Measurements from ENCODE around the gene ABCC4.

The ABCC4 gene

GRCh38 chr13:95035311-95036109, 265.7 kb downstream of the ABCC4 start:
- no peak for DNase-seq

GRCh38 chr13:95033890-95034289, 267.4 kb downstream of the ABCC4 start:
- DNase-seq, result no peak

GRCh38 chr13:95032121-95032520, 269.1 kb downstream of the ABCC4 start:
- no peak for DNase-seq

DNA sequence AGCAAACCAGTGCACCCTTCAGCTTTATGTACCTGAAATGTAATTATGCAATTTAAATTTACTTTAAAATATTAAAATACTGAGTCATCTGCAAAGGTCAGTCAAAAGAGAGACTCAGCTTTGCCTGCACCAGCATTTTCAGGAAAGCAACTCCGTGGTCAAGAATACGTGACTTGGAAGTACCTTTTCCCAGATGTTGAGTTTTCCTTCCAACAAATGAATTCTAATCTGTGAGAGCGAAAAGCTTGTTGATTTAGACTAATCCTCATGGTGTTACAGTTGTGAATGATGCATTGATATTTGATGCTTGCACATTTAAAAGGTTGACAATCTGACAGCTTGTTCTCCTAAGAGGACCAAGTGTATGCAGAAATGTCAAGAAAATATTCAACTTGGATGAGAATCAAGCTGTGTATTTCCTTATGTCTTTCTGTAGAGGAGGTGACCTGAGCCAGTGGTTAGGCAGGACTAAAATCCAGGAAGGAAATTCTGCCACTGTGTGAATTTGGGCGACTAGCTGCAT, 270.4 kb downstream of the ABCC4 start:
- DNase-seq, result no peak

DNA sequence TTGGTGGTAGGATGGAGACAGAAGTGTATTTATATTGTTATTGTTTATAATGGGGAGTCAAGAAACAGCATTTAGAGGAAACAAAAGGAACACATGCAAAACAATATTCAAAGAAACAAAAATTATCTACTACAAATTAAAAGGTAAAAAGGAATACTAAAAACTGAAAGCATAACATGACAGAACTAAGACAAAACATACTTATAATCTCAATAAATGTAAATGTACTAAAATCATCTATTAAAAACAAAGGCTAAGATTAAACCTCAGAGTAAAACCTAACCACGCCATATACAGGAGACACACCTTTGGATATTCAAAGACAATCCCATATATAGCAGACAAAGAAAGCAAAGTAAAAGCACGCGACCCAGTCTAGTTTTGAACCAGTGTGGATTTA, 273.6 kb downstream of the ABCC4 start:
- no peak for DNase-seq

DNA sequence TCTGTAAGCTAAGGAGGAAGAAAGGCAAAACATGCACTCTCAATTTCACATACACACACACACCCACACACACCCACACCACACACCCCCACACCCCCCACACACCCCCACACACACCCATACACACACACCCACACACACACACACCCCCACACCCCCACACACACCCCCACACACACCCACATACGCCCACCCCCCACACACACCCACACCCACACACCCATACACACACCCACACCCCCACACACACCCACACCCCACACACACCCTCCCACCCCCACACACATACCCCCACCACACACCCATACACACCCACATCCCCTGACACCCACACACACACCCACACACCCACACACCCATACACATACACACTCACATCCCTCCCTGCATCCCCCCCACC, 276.1 kb downstream of the ABCC4 start:
- no peak for DNase-seq

DNA sequence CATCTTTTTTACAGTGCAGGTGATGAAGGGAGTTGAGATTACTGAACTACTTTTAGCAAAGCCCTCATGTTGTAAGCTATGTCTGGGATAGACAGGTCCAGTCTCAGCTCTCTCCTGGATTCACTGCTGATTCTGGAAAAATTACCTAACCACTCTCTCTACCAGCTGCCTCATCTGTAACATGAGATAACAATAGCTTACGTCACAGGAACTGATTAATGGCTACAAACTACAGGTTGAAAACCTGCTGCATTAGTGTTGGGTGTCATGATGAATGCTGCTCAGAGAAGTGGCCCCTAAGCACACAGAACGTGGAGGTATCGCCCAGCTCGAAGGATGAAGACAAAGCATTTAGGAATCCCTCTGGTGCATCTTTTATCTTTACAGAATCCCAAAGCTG, 277.8 kb downstream of the ABCC4 start:
- DNase-seq, result no peak

DNA sequence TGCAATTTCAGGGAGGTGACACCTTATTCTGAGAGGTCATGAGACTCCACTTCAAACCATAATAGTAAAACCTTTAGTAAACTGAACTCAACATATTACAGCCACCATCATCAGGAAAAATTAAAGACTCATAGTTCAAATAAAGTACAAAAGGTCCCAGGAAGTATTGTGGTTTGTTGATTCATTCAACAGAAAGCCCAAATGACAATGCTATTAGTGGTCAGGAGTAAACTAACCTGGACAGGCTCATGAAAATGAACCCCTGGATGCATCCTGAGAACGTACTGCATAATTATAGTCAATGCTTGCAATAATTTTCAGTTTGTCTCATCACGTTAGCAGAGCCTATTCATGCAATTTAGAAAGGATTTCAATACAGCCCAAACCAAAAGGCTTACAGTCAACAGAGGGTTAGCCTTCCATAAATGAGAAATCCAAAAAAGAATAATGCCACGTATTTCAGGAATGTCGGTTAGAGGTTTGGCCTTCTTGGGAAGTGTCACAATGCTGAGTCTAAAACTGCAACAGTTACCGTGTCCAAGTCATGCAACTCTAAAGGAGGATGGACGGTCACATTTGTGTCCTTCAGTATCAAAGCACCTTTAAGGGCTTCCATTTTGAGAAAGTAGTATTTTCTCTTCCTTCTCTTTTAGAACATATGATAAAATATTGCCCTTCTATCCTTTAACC, 280.8 kb downstream of the ABCC4 start:
- no peak for DNase-seq

DNA sequence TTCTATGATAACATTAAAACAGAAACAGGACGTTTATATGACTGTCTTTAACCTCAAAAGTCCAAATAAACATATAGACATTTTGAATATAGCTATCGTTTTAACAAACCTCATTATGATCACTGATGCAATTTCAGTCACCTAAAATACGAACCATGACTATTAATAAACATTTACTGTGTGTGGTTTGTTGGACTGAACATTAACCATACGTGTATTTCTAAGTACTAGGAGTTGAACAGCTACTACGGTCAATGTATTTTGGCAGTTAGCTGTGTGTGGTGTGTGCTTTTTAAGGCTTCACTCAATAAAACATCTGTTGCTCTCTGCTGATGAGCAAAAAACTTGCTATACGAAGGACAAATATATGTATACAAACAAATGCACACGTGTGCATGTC, 281.4 kb downstream of the ABCC4 start:
- DNase-seq, result no peak

DNA sequence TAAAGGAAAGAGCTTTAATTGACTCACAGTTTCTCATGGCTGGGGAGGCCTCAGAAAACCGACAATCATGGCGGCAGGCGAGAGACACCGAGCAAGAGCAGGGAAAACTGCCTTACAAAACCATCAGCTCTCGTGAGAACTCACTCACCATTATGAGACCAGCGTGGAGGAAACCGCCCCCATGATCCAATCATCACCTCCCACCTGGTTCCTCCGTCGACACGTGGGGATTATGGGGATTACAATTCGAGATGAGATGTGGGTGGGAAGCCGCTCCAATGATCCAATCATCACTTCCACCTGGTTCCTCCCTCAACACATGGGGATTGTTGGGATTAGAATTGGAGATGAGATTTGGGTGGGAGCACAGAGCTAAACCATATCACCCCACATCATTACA, 293.9 kb downstream of the ABCC4 start:
- DNase-seq, result no peak

GRCh38 chr13:95005300-95005699, 296.0 kb downstream of the ABCC4 start:
- DNase-seq, result no peak

DNA sequence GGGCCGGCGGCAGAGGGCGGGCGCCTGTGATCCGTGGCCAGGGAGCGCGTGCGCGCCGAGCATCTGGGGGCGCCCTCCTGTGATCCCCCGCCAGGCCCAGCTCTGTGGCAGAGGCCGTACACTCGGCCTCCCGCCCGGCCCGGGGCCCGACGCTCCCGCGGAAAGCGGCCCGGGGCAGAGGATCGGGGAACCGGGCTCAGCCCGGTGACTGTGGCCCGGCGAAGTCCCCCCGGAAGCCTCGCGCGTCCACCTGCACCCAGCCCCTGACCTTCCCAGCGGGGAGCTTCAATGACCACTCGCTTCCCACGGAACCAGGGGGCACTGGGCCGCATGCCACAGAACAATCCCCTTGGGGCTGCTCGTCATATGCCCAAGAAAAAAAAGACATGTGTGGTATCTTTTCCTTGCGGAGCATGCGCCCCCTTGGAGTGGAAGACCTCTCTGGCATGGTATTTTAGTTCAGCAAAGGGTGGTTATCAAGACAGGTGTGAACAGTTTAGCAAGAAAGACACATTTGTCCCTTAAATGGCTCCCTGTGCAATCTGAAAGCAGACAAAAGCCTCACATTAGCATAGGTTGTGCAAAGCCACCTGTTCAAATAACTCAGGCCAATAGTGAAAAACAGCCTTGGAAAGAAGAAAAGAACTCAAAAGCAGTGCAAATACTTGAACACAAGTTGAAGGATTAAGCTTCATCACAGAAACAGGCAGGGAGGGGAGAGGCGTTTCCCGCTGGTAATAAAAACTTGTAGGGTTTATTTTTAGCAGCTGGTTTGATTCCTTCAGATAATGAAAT, 298.0 kb downstream of the ABCC4 start:
- no peak for DNase-seq

DNA sequence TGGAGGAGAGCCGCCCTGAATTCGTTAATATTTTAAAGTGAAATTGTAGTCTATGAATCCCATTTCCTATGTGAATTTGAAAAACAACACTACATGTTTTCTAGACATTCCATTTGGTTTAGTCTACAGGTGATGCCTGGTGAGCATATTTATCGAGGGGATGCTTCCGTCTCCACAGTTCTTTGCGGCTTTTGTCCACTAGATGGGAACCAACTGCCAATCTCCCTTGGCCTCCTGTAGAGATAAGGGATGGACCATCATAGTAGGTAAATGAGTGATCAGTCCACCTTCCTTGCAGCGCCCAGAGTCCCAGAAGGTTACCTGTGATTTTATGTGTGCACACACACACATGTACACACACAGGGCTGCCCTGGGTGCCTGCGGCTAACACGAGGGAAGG, 299.1 kb downstream of the ABCC4 start:
- DNase-seq, result no peak

GRCh38 chr13:94999871-95000270, 301.4 kb downstream of the ABCC4 start:
- DNase-seq, result no peak

GRCh38 chr13:94997126-94997525, 304.1 kb downstream of the ABCC4 start:
- no peak for DNase-seq

GRCh38 chr13:94996445-94996844, 304.8 kb downstream of the ABCC4 start:
- no peak for DNase-seq

- no peak for DNase-seq
These were observed 306.7 kb downstream of the ABCC4 start for GRCh38 chr13:94994506-94994905.

- no peak for DNase-seq
These were observed 307.6 kb downstream of the ABCC4 start for GRCh38 chr13:94993616-94994015.

DNA sequence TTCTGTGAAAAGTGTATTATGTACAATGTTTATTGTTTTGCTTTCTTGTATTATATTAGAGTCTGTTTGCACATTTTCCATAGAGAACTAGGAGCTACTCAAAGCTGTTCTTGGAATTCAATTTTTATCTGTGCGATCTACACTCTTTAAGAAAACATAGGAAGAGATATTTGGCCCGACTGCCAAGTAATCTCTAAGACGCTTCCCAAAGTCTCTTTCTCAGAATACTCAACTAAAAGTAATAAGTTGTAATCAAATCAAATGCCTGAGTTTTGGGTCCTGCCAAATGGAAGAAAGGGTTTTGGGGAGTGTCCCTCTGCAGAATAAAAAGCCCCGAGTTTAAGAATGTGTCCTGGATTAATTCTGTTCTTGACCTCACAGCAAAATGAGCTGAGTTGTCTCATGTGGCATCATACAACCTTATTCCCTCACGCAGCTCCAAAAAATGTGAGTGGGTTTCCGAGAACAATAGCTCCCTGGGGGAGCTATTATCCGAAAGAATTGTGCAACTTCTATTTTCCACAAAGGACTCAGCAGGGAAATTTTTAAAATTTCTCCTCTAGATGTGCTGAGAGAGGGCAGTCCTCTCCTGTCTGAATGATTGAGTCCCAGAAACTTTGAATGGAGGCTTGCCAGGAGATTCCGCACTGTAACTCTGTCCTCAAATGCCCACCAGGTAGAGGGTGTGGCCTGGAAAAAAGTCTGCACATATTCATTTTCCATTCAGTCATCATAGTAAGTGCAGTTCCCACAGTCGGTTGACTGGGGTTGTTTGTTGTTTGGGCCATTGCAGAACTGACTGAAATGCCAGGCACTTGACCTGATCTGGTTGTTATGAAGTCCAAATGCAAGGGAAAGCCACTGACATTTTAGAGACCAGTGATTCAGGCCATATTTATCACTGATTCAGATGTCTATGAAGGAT, 309.0 kb downstream of the ABCC4 start:
- DNase-seq, result no peak

DNA sequence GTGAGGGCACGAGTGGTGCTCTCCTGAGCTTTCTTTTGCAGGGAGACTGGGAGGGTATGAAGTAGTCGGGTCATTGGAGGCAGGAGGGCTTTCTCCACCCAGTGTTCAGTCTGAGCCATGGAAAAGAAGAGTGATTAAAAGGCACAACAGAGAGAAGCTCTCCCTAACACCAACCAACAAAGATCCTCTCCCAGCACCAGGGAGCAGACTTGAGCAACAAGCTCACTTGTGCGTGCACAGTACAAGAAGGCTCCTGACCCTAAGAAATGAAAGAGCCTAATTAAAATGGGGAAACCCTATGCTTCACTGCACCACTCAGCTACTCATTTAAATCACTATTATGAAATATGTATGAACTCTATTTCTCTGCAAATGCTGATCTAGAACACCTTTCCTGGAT, 312.6 kb downstream of the ABCC4 start:
- DNase-seq, result no peak

DNA sequence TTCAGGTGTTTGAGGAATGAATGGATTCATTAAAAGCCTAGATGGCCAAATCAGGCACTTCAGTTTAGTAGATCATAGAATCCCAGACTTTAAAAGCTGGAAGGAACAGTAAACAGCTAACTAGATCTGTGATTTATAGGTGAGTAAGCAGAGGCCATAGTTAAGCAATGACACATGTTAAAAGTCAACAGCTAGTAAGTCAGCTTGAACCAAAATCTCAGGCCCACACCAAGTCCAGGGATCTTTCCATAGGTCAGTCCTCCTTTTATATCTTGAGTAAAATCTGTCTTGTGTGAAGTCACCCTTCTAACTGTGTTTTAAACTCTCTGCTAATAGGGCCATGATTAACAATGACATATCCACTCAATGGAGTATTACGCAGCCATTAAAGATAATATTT, 313.4 kb downstream of the ABCC4 start:
- DNase-seq, result no peak

- DNase-seq, result no peak
These were observed 314.2 kb downstream of the ABCC4 start for GRCh38 chr13:94987081-94987480.
